Ovary (tissue), 9 donors: ENCODE data around the gene SLC9A9. TPM values are rescaled to one million over a fixed set of nuclear protein-coding genes. Genes with fewer than 3 reads are reported as not detected.

Experiments
- DNase-seq, 5 donors: peaks; one replicate each; pipeline ENCODE4 v3.0.0-alpha.2; 2019 to 2020
- H3K27ac ChIP-seq, 2 donors: fragments of 200-600 bp; one replicate each; pipeline versions ENCODE4 v1.5.1 to v1.8.0; 2019 to 2022
- H3K27me3 ChIP-seq: fragments of 200-600 bp; one replicate; pipeline ENCODE4 v1.8.0; 2022
- H3K36me3 ChIP-seq: fragments of 200-600 bp; sonication (generic); one replicate; pipeline ENCODE4 v1.5.1; 2019
- H3K4me1 ChIP-seq: one replicate; pipeline ENCODE4 v1.8.1; 2013; ENCODE audit warnings: mild to moderate bottlenecking, moderate library complexity; ENCODE audit not compliant: insufficient read depth
- H3K4me3 ChIP-seq: fragments of 200-600 bp; sonication (generic); one replicate; pipeline ENCODE4 v1.5.1; 2017
- H3K9me3 ChIP-seq, 2 donors: fragments of 200-600 bp in 1 of 2; sonication (generic) in 1 of 2; one replicate each; pipeline versions ENCODE4 v1.5.1 to v1.8.1; 2013 to 2019; ENCODE audit warnings: mild to moderate bottlenecking in 1 of 2, moderate library complexity in 1 of 2
- EP300 ChIP-seq: sonication (generic); formaldehyde crosslinking; IDR thresholded peaks from one replicate; pipeline ENCODE4 v1.6.1; 2017; ENCODE audit warnings: antibody characterized with exemption
- POLR2A ChIP-seq: fragments of 450-650 bp; IDR thresholded peaks from one replicate; pipeline ENCODE4 v1.6.1; 2017; ENCODE audit warnings: antibody characterized with exemption, mild to moderate bottlenecking, moderate library complexity
- WGBS, 3 donors: extraction: QIAGEN DNeasy Blood & Tissue Kit in 1 of 3; methylation state at CpG; one replicate each; pipeline versions ENCODE4 v1.1.5 to v1.1.7; 2013 to 2017; 5-methylcytosine and 5-hydroxymethylcytosine counted together
- intact Hi-C, 4 donors: fragments of 100-400 bp; cut with DNase I; formaldehyde crosslinking; loops; one replicate each; pipeline versions ENCODE4 v1.11.0 to v1.15.1; 2022 to 2023
- polyA plus RNA-seq, 2 donors: library from polyadenylated mRNA; stranded (reverse); fragments of 200-250 nt in 1 of 2; fragments of 350-450 nt in 1 of 2; fragmentation: Illumina TruSeq in 1 of 2; extraction: RNeasy Lipid Tissue Mini Kit (QIAGEN cat#74804) in 1 of 2; gene quantifications; one replicate each; pipeline ENCODE4 v1.2.3, GENCODE V29; 2013 to 2014
- total RNA-seq, 7 donors: library from RNA; depleted of rRNA in 2 of 7; stranded (reverse); fragments of >200 nt in 2 of 7; fragmentation: NEBNext Ultra II Directional in 3 of 7; extraction: Animal tissue kit (Norgen Biotek cat#: 25700) in 3 of 7; gene quantifications; one replicate each; pipeline versions ENCODE4 v1.1.0 to v1.2.4, GENCODE V29; 2016 to 2023
- TF ChIP-seq, protein P1 (sequence below), 3 donors: fragments of 450-650 bp in 2 of 3; fragments of 200-600 bp in 1 of 3; IDR thresholded peaks; one replicate each; pipeline versions ENCODE4 v1.5.1 to v1.8.0; 2016 to 2022; ENCODE audit warnings: antibody characterized with exemption in 3 of 3, mild to moderate bottlenecking in 1 of 3
- donor health status: DM: no; HTN: no; CAD: no; lungs with moderate emphysema.
- donor health status: DM: no; HTN: no; CAD: no.
- donor health status: Bipolar disorder and iron deficiency.
- donor health status: DM: yes; HTN: yes; CAD: no.
- donor health status: DM: no; HTN: no; CAD: no.
- donor health status: DM: yes; HTN: yes; CAD: no.

Gene SLC9A9
- total and polyA plus RNA-seq, 9 donors, result 7.0 to 22.7 (median 13.5) TPM

DNA sequence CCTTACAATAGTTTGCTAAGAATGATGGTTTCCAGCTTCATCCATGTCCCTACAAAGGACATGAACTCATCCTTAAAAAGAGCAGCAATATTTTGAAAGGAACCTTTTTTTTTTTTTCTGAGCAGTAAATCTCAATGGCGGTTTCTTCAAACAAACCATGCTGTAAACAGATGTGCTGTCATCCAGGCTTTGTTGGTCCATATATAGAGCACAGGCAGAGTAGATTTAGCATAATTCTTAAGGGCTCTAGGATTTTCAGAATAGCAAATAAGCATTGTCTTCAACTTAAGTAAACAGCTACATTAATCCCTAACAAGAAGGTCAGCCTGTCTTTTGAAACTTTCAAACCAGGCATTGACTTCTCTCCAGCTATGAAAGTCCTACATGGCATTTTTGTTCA is 334.2 kb downstream of the SLC9A9 start:
- 84 to 94% (median 85%) methylated on average over 1 of the region's 1 CpG for WGBS, 3 donors
- Histone ChIP-seq H3K9me3 (no peaks in the 10 kb centered on the region), H3K27ac (no peak overlapping the region), H3K4me1 (no peaks in the 10 kb centered on the region), H3K4me3 (no peak overlapping the region), H3K36me3 (no peaks in the 10 kb centered on the region), H3K27me3 (no peaks in the 10 kb centered on the region)
- DNase-seq, result no peak
- TF ChIP-seq EP300, result no peak
- no peak for TF ChIP-seq POLR2A
- TF ChIP-seq, protein P1, sequence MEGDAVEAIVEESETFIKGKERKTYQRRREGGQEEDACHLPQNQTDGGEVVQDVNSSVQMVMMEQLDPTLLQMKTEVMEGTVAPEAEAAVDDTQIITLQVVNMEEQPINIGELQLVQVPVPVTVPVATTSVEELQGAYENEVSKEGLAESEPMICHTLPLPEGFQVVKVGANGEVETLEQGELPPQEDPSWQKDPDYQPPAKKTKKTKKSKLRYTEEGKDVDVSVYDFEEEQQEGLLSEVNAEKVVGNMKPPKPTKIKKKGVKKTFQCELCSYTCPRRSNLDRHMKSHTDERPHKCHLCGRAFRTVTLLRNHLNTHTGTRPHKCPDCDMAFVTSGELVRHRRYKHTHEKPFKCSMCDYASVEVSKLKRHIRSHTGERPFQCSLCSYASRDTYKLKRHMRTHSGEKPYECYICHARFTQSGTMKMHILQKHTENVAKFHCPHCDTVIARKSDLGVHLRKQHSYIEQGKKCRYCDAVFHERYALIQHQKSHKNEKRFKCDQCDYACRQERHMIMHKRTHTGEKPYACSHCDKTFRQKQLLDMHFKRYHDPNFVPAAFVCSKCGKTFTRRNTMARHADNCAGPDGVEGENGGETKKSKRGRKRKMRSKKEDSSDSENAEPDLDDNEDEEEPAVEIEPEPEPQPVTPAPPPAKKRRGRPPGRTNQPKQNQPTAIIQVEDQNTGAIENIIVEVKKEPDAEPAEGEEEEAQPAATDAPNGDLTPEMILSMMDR (IDR thresholded peaks at IDR 0.05), result no peak
- intact Hi-C loops, result no loop called here

DNA sequence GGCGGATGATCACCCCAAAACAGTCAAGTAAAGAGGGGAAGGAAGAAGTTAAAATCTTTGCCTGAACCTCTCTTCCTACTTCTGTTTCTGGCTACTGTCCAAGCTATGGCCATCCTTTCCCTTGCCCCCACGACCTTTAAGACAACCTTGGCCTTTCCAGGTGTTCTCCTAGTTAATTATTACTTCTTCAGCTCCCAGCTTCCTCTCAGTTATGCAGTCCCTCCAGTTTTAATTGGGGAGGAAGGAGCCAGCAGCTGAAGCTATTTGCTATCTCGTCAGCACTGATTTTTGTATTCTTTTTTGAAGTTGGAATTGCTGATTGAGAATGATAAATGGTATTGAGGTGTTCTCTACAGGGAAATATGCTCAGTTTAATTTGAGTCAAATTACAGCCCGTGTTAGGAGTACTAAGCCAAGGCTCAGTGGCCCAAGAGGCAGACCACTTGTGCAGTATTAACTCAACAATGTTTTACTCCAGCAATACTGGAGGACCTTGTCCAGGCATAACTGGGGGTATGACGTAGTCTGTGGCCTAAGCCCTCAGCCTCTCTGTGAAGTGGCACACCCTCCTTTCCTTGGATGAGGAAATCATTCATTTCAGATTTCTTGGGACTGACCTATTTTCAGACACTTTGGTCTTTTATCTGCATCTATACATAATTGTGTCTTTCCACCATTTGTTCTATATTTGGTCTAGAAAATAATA is 336.9 kb downstream of the SLC9A9 start:
- Histone ChIP-seq H3K27ac (no peak overlapping the region), H3K9me3 (no peaks in the 10 kb centered on the region), H3K36me3 (no peaks in the 10 kb centered on the region), H3K27me3 (no peaks in the 10 kb centered on the region), H3K4me1 (no peaks in the 10 kb centered on the region), H3K4me3 (no peak overlapping the region)
- WGBS, 3 donors, result 87 to 90% (median 88%) methylated on average over 5 of the region's 5 CpGs
- no peak for TF ChIP-seq EP300
- no peak for TF ChIP-seq POLR2A
- TF ChIP-seq, protein P1 (IDR thresholded peaks at IDR 0.05), result no peak
- no peak for DNase-seq
- intact Hi-C loops, result no loop called here

DNA sequence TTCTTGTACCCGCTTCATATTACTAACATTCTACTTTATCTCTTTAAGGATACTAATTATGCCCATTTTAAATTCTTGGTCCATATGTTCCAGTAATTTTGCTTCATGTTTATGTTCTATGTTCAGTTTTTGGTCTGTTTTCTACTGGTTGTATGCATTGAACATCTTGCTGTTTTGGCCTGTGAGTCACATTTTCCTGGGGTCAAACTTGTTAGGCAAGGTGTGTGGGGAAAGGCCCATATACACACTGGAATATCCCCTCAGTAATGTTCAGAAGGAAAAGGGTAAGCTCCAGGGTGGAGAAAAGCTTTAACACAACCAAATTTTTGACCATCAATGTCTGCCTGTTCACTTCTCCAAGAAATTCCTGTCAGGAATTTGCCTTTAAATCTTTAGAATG is 337.7 kb downstream of the SLC9A9 start:
- no peak for DNase-seq
- H3K4me3 ChIP-seq, result no peak overlapping the region
- H3K36me3 ChIP-seq, result no peaks in the 10 kb centered on the region
- 97 to 99% (median 98%) methylated on average over 1 of the region's 1 CpG for WGBS, 3 donors
- no peaks in the 10 kb centered on the region for H3K27me3 ChIP-seq
- intact Hi-C loops, result no loop called here
- H3K27ac ChIP-seq, result no peak overlapping the region
- TF ChIP-seq, protein P1 (IDR thresholded peaks at IDR 0.05), result no peak
- TF ChIP-seq POLR2A, result no peak
- no peak for TF ChIP-seq EP300
- no peaks in the 10 kb centered on the region for H3K4me1 ChIP-seq
- no peaks in the 10 kb centered on the region for H3K9me3 ChIP-seq

DNA sequence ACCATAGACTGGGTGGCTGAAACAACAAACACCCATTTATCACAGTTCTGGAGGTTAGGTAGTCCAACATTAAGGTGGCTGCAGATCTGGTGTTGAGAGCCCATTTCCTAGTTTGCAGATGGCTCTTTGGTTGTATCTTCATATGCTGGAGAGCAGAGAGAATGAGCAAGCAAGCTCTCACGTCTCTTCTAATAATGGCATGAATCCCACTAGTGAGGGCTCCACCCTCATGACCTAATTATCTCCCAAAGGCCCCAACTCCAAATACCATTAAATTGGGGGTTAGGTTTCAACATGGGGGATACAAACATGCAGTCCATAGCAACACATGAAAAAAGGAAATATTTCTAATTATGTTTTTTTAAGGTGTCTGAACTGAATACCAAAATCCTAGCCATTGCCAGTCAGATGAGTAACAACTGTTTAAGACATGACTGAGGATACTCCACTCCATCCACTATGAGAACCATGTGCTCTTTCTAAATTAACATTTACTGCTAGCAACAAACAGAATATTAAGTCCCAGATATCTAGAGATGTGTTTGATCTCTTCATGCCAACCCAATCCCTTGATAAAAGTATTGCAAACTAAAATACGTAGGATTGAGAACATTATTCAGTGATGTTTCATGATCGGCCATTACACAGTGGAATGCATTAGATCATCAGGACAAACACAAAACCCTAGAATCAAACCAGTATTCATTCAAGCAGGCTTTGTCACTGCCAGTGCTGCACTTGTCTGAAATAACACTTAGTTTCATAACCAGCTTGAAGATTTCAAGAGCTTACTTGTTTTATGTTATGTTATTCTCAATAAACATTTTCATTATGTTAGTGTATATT is 340.3 kb downstream of the SLC9A9 start:
- TF ChIP-seq, protein P1 (IDR thresholded peaks at IDR 0.05), result no peak
- TF ChIP-seq EP300 (no peak), POLR2A (no peak)
- Histone ChIP-seq H3K27me3 (no peaks in the 10 kb centered on the region), H3K9me3 (no peaks in the 10 kb centered on the region), H3K4me1 (no peaks in the 10 kb centered on the region), H3K27ac (no peak overlapping the region), H3K36me3 (no peaks in the 10 kb centered on the region), H3K4me3 (no peak overlapping the region)
- 59 to 70% (median 64%) methylated on average over 3 of the region's 3 CpGs for WGBS, 3 donors
- DNase-seq, result no peak
- intact Hi-C loops, result no loop called here
